GM19240 (cell line): Measurements from ENCODE around the gene CLDN24.

Experiments
- DNase-seq: peaks from one replicate; pipeline ENCODE4 v3.0.0; 2011; ENCODE audit warnings: low spot score; ENCODE audit not compliant: insufficient read length

Gene CLDN24

GRCh38 chr4:183322326-183322725 is at the start of gene CLDN24:
Gene CLDN24, minus strand, starts transcription at chr4:183322426. Its CDS starts 0 bp downstream, at chr4:183322426.
- DNase-seq, result no peak

- DNase-seq, result no peak
Measured at GRCh38 chr4:183370786-183371185, 48.6 kb upstream of the CLDN24 start.

GRCh38 chr4:183369073-183369472 is 46.8 kb upstream of the CLDN24 start:
- DNase-seq, result no peak

GRCh38 chr4:183366206-183366835 is 44.1 kb upstream of the CLDN24 start:
- DNase-seq, result no peak

GRCh38 chr4:183364025-183364424 is 41.8 kb upstream of the CLDN24 start:
- DNase-seq, result no peak

GRCh38 chr4:183362916-183363542 is 40.8 kb upstream of the CLDN24 start:
- no peak for DNase-seq

- DNase-seq, result no peak
Measured at GRCh38 chr4:183362036-183362435, 39.8 kb upstream of the CLDN24 start.

- no peak for DNase-seq
Measured at GRCh38 chr4:183360161-183360919, 38.1 kb upstream of the CLDN24 start.

- no peak for DNase-seq
Measured at GRCh38 chr4:183358215-183358755, 36.1 kb upstream of the CLDN24 start.

GRCh38 chr4:183356931-183357675 is 34.9 kb upstream of the CLDN24 start:
- no peak for DNase-seq

GRCh38 chr4:183356173-183356830 is 34.1 kb upstream of the CLDN24 start:
- no peak for DNase-seq

- DNase-seq, result no peak
Measured at GRCh38 chr4:183355405-183355804, 33.2 kb upstream of the CLDN24 start.

GRCh38 chr4:183354219-183354618 is 32.0 kb upstream of the CLDN24 start:
- no peak for DNase-seq

GRCh38 chr4:183353557-183353956 is 31.3 kb upstream of the CLDN24 start:
- no peak for DNase-seq

GRCh38 chr4:183352546-183352945 is 30.3 kb upstream of the CLDN24 start:
- no peak for DNase-seq

- DNase-seq, result no peak
Measured at GRCh38 chr4:183350317-183351071, 28.3 kb upstream of the CLDN24 start.

GRCh38 chr4:183349673-183350072 is 27.4 kb upstream of the CLDN24 start:
- DNase-seq, result no peak

- no peak for DNase-seq
Measured at GRCh38 chr4:183348706-183349659, 26.8 kb upstream of the CLDN24 start.

- no peak for DNase-seq
Measured at GRCh38 chr4:183348136-183348535, 25.9 kb upstream of the CLDN24 start.
